NCI-H345 (cell line): ENCODE measurements around the gene GJB3.
"Not testable (repeated sequence)": the region's sequence is repeated elsewhere in the genome, so short reads cannot be mapped to it uniquely, and the experiment has no call there.

Source experiments
- DNase-seq: peaks from one replicate; lab custom pipeline; 2025; lab: John Stamatoyannopoulos, UW

GJB3 gene

GRCh38 chr1:34786521-34787325 lies 5.7 kb downstream of the GJB3 start:
- DNase-seq = peak; percentile 73

GRCh38 chr1:34787461-34788420 lies 6.7 kb downstream of the GJB3 start:
- DNase-seq = no peak

DNA sequence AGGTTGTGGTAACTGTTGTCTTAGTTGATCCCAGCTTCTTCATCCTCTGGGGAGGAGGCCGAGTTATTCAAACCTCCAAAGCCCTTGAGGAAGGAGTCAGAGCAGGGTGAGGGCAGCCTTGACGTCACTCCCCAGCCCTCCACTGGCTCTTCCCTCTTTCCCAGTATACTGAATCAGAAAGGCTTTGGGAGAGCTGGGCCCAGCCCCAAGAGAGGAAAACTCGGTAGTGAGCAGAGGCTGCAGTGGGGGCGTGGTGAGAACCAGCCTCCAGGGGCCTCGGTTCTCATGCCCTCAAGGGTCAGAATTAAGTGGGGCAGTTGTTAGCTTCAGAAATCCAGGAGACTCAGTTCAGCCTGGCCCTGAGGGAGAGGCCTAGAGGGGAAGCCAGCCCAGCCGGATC lies 10.0 kb downstream of the GJB3 start:
- no peak for DNase-seq

- no peak for DNase-seq
Measured at GRCh38 chr1:34792424-34792823, 11.4 kb downstream of the GJB3 start.

DNA sequence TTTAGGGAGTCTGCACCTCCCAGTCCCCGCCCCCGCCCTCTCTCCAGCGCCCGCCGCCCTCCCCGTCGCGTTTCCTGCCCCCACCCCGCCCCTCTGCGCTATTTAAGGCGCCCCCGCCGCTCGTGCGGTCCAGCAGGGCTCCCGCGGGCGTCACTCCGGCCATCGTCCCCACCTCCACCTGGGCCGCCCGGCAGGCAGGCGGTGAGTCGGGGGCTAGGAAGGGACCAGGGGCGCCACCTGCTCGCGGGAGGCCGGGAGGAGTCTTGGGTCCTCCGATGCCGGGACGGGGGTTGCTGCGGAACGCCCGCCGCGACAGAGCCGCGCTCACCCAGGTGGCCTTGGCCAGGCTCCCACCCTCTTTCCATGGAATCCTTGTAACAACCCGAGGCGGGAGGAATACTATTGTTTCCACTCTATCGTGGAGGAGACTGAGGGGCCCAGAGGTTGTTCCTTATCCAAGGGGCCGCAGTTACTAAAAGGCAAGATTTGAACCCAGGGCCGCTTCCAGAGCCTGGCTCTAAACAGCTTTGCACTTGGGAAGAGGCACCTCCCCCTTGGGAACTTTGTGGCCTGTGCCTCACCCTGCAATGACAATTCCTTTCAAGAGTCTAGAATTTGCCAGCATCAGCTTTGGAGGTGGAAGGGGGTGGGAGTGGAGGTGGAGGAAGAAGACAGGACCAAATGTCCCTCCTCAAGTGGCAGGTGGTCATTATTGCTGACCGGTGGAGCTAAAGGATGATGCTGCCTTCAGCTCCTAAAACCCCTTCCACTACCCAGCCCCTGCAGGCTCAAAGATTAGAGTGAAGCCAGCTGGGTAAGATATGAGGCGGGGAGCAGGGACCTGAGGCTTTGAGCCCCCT lies 12.1 kb downstream of the GJB3 start, which contains the start of gene GJA4:
TSS of gene GJA4 (plus strand) at position 132 of the 860 bp plus-strand sequence. CDS start 1,215 bp downstream, outside the sequence.
- DNase-seq = no peak

- DNase-seq = no peak
Measured at GRCh38 chr1:34794001-34794789, 13.2 kb downstream of the GJB3 start.

- DNase-seq = no peak
Measured at GRCh38 chr1:34794790-34795180, 13.8 kb downstream of the GJB3 start.

DNA sequence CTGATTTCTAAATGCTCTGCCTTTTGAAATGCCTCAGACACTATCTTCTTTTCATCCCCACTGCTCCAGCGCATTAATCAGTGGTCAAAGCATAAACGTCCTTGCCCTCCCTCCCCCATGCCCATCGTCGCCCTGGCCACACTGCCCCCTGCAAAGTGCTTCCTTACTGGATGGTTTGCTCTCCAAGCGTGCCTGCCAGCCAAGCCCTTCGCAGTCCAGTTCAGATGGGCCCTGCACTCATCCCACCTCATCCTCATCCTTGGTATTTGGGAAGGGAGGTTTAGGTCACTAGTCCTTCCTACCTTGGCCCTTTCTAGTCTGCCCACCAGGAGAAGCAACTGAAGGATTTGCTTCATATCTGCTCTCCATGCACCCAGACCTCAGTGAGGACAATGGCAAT lies 14.9 kb downstream of the GJB3 start:
- no peak for DNase-seq

DNA sequence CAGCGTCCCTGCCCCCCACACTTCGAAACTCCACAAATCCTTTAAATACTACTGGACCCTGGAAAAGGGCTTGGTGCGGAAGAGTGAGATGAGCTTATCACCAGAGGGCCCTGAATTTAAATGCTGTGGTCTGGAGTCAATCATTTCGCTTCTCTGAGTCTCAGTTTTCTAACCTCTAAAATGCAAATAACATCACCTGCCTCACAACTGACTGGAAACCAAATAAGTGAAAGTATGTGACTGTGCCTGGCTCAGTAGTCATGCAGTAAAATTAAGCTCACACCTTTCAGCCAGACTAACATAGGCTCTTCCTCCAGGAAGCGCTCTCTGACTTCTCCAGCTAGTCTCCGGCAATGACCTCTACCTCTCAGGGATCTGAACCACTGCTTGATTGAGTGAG lies 16.0 kb downstream of the GJB3 start:
- DNase-seq = no peak

DNA sequence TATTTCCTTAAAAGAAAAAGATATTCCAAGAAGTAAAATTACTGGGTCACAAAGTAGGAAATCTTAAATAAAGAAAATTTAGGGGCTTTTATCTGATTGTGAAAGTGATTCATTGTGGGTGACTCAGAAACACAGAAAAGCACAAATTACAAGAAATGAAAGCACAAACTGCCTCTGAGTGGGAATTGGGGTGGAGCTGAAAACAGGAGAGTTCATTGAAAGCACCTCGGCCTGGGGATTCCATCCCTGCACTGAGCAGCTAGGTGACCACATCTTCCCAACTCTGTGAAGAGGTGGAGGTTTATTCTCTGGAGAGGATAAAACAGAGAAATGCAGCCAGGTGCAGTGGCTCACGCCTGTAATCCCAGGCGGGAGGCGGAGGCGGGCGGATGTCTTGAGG lies 19.2 kb downstream of the GJB3 start:
- no peak for DNase-seq

GRCh38 chr1:34803770-34804169 lies 22.8 kb downstream of the GJB3 start:
- no peak for DNase-seq

GRCh38 chr1:34806396-34806795 lies 25.4 kb downstream of the GJB3 start:
- DNase-seq = no peak

GRCh38 chr1:34808051-34808810 lies 27.2 kb downstream of the GJB3 start:
- DNase-seq = no peak

GRCh38 chr1:34810781-34811180 lies 29.8 kb downstream of the GJB3 start:
- DNase-seq = not testable (repeated sequence)

GRCh38 chr1:34816332-34816731 lies 35.3 kb downstream of the GJB3 start:
- DNase-seq = no peak

GRCh38 chr1:34816778-34817177 lies 35.8 kb downstream of the GJB3 start:
- DNase-seq = no peak

DNA sequence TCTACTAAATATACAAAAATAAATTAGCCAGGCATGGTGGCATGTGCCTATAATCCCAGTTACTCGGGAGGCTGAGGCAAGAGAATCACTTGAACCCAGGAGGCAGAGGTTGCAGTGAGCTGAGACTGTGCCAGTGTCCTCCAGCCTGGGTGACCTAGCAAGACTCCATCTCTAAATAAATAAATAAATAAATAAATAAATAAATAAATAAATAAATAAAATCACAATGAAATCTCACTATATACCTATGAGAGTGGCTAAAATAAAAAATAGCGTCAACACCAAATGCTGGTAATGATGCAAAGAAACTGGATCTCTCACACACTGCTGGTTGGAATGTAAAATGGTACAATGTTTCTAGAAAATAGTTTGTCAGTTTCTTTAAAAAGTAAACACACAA lies 37.8 kb downstream of the GJB3 start:
- DNase-seq = not testable (repeated sequence)

- no peak for DNase-seq
Measured at GRCh38 chr1:34822202-34822601, 41.2 kb downstream of the GJB3 start.

GRCh38 chr1:34824817-34825454 lies 43.9 kb downstream of the GJB3 start:
- DNase-seq = no peak
